Measurements from ENCODE around the gene CYB5R4. TPM values are rescaled to one million over a fixed set of nuclear protein-coding genes. Genes with fewer than 3 reads are reported as not detected.

CYB5R4 gene
- total RNA-seq, 1 experiment from 2014 or later = 17.5 TPM

- Mint-ChIP-seq H3K4me3 (no peak overlapping the region), H3K4me1 (peaks cover 9 to 10% of the 10 kb centered on the region in 2 experiments), H3K9me3 (peaks cover 12% of the 10 kb centered on the region in 2 experiments), H3K27me3 (ENCODE audit: low read depth) (no peaks in the 10 kb centered on the region), H3K36me3 (ENCODE audit: insufficient read depth in 1 of 3, low read depth in 3 of 3) (peaks cover 14 to 18% (median 16%) of the 10 kb centered on the region in 3 experiments), H3K27ac (no peak overlapping the region)
- Histone ChIP-seq H3K79me1 (ENCODE audit: insufficient read depth, low read depth, low read length, poor library complexity, severe bottlenecking) (no peaks in the 10 kb centered on the region), H4K5ac (ENCODE audit: insufficient read length, low read depth, low read length) (no peak overlapping the region), H3K4ac (ENCODE audit: low read depth, low read length) (no peak overlapping the region), H2BK5ac (ENCODE audit: insufficient read length, low read length) (no peak overlapping the region), H3T11ph (ENCODE audit: low read length) (no peak overlapping the region), H4K8ac (replicated peaks; ENCODE audit: insufficient read length, low read depth, low read length) (no peak overlapping the region), H3K4me1 (ENCODE audit: insufficient read depth, low read length) (no peaks in the 10 kb centered on the region), H2AFZ (ENCODE audit: low read length) (no peak overlapping the region), H2BK15ac (ENCODE audit: low read depth, low read length) (no peak overlapping the region), H3K23me2 (ENCODE audit: insufficient read length, low read depth, low read length, poor library complexity, severe bottlenecking) (no peaks in the 10 kb centered on the region), H2BK120ac (ENCODE audit: low read depth, low read length, poor library complexity, severe bottlenecking) (no peak overlapping the region), H3K4me2 (ENCODE audit: insufficient read depth, insufficient read length, low read length) (no peak overlapping the region), H2BK20ac (ENCODE audit: low read depth, low read length, poor library complexity, severe bottlenecking) (no peak overlapping the region), H4K91ac (ENCODE audit: insufficient read length, low read depth, low read length) (no peak overlapping the region), H2AK5ac (ENCODE audit: insufficient read length, low read length) (no peak overlapping the region), H2BK12ac (ENCODE audit: insufficient read length, low read depth, low read length) (no peak overlapping the region), H3K9ac (ENCODE audit: extremely low read depth, insufficient read length, low read length) (no peak overlapping the region), H3K56ac (ENCODE audit: insufficient read length, low read depth, low read length) (no peak overlapping the region), H3K79me2 (ENCODE audit: insufficient read depth, low read length) (no peaks in the 10 kb centered on the region), H3K14ac (ENCODE audit: insufficient read depth, low read length) (no peak overlapping the region), H3K27ac (ENCODE audit: insufficient read length, low read depth, low read length) (no peak overlapping the region), H3K9me3 (ENCODE audit: control insufficient read depth, low read depth, low read length) (peaks cover 11% of the 10 kb centered on the region), H3K27me3 (ENCODE audit: insufficient read depth, low read length) (no peaks in the 10 kb centered on the region), H3K18ac (ENCODE audit: insufficient read length, low read depth, low read length) (no peak overlapping the region), H4K20me1 (ENCODE audit: control insufficient read depth, insufficient read depth, insufficient read length) (no peaks in the 10 kb centered on the region), H3K23ac (ENCODE audit: insufficient read length, low read depth, low read length) (no peak overlapping the region)
- no peak for TF ChIP-seq CTCF (conservative IDR thresholded peaks at IDR 0.05)
- no CpG with 5 or more reads among the region's 3 CpGs for WGBS (ENCODE audit: extremely low coverage, insufficient read length, low lambda C conversion rate)
- DNase-seq = no peak
Observed at GRCh38 chr6:83872386-83873118, 13.1 kb downstream of the CYB5R4 start.

Measured in H9 (cell line).